ENCODE data around the gene MID1.

The MID1 gene

GRCh38 chrX:10577853-10578252 is 42.5 kb downstream of the MID1 start:
- Histone ChIP-seq H3K9me3 (ENCODE audit: control insufficient read depth, insufficient read depth, low read length) (no peaks in the 10 kb centered on the region; the same call in 1 of the 2 replicates), H3K4me1 (ENCODE audit: insufficient read depth, low read length) (peaks cover 17% of the 10 kb centered on the region)

GRCh38 chrX:10576777-10577447 is 43.5 kb downstream of the MID1 start:
- H3K36me3 ChIP-seq (ENCODE audit: insufficient read depth, low read length) = 0 out of 2 replicates have a peak, but pooled peaks cover 5% of the 10 kb centered on the region
- H3K4me1 ChIP-seq (ENCODE audit: insufficient read depth, low read length) = peaks cover 17% of the 10 kb centered on the region
- no peaks in the 10 kb centered on the region; the same call in 1 of the 2 replicates for H3K9me3 ChIP-seq (ENCODE audit: control insufficient read depth, insufficient read depth, low read length)
- no peak overlapping the region for H3K9ac ChIP-seq (ENCODE audit: low read depth, low read length)

More at GRCh38 chrX:10577853-10578252, 42.5 kb downstream of the MID1 start:
- H3K36me3 ChIP-seq (ENCODE audit: insufficient read depth, low read length) = 0 out of 2 replicates have a peak, but pooled peaks cover 5% of the 10 kb centered on the region
- no peak overlapping the region for H3K9ac ChIP-seq (ENCODE audit: low read depth, low read length)

DNA sequence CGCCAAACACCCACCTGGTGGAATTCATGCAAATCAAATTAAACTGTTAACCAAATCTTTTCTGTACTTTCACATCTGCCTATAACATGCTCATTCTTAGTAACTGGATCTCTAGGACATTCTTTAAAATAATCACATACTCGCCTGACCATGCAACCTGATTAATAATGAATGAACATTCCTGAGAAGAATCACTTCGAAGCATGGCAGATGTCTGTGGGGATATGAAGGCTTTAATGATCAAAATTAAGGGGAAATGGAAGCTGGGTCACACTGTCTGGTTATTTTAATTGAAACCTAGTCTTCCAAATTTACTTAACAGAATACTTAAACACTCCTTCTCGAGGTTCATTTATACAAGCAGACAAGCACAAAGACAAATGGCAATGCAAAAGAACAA is 44.2 kb downstream of the MID1 start:
- Histone ChIP-seq H3K4me1 (ENCODE audit: insufficient read depth, low read length) (peaks cover 17% of the 10 kb centered on the region), H3K9me3 (ENCODE audit: control insufficient read depth, insufficient read depth, low read length) (no peaks in the 10 kb centered on the region; the same call in 1 of the 2 replicates), H3K9ac (ENCODE audit: low read depth, low read length) (no peak overlapping the region), H3K36me3 (ENCODE audit: insufficient read depth, low read length) (0 out of 2 replicates have a peak, but pooled peaks cover 5% of the 10 kb centered on the region)

- Histone ChIP-seq H3K36me3 (ENCODE audit: insufficient read depth, low read length) (0 out of 2 replicates have a peak, but pooled peaks cover 5% of the 10 kb centered on the region), H3K4me1 (ENCODE audit: insufficient read depth, low read length) (peaks cover 29% of the 10 kb centered on the region), H3K9ac (ENCODE audit: low read depth, low read length) (no peak overlapping the region), H3K9me3 (ENCODE audit: control insufficient read depth, insufficient read depth, low read length) (no peaks in the 10 kb centered on the region; the same call in 1 of the 2 replicates)
Measured at GRCh38 chrX:10574663-10575062, 45.7 kb downstream of the MID1 start.

- Histone ChIP-seq H3K9me3 (ENCODE audit: control insufficient read depth, insufficient read depth, low read length) (no peaks in the 10 kb centered on the region; the same call in 1 of the 2 replicates), H3K4me1 (ENCODE audit: insufficient read depth, low read length) (peaks cover 14% of the 10 kb centered on the region; the same call in 1 of the 2 replicates), H3K9ac (ENCODE audit: low read depth, low read length) (no peak overlapping the region), H3K36me3 (ENCODE audit: insufficient read depth, low read length) (peaks cover 10% of the 10 kb centered on the region; the same call in 1 of the 2 replicates)
Measured at GRCh38 chrX:10571260-10571659, 49.1 kb downstream of the MID1 start.

DNA sequence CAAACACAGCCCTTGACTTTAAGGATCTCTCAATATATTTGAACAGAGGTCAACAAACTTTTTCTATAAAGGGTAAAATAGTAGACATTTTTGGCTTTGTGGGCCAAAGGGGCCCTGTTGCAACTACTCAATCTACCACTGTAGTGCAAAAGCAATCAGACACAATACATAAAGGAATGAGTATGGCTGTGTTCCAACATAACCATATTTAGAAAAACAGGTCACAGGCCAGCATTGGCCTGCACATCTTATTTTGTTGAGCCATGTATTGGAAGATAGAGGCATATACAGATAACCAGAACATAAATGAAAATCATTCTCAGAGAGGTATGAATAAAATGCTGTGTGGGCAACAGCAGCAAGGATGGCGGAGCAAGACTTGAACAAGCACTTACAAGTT is 49.8 kb downstream of the MID1 start:
- Histone ChIP-seq H3K9ac (ENCODE audit: low read depth, low read length) (no peak overlapping the region), H3K9me3 (ENCODE audit: control insufficient read depth, insufficient read depth, low read length) (no peaks in the 10 kb centered on the region; the same call in 1 of the 2 replicates), H3K36me3 (ENCODE audit: insufficient read depth, low read length) (peaks cover 10% of the 10 kb centered on the region; the same call in 1 of the 2 replicates), H3K4me1 (ENCODE audit: insufficient read depth, low read length) (peaks cover 14% of the 10 kb centered on the region; the same call in 1 of the 2 replicates)

DNA sequence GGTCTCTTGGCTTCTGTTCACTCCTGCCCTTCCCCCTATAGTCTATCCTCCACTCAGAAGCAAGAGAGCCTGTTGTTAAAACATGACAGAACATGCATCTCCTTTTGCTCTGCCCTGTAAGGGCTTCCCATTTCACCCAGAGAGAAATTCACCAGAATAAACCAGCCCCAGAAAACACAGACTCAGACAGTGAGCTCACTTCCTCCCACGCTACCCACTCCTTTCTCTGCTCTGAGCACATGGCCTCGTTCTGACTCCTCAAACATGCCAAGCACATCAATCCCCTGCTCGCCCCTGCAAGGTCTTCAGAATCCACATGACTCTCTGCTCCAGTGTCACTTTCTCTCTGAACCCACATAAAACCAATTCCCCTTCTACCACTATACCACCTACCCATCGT is 50.4 kb downstream of the MID1 start:
- Histone ChIP-seq H3K9me3 (ENCODE audit: control insufficient read depth, insufficient read depth, low read length) (no peaks in the 10 kb centered on the region; the same call in 1 of the 2 replicates), H3K4me1 (ENCODE audit: insufficient read depth, low read length) (peaks cover 14% of the 10 kb centered on the region), H3K9ac (ENCODE audit: low read depth, low read length) (no peak overlapping the region), H3K36me3 (ENCODE audit: insufficient read depth, low read length) (peaks cover 10% of the 10 kb centered on the region; the same call in 1 of the 2 replicates)

DNA sequence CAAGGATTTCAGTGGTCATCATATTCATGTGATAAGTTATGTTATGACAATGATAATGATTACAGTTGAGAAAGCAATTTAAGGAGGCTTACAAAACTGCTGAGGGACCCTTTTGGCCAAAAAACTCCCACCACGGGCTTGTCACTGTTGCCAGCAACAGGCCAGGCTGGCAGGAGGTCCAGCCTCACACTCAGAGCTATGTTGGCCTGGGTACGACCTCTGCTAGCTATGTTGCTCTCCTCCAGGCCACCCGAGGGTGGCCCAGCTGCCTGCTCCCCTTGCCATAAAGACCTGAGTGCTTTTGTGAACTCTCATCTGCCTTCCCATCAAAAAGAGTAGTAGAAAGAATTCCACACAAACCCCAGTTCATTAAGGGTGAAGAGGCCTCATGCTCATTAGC is 52.0 kb downstream of the MID1 start:
- H3K36me3 ChIP-seq (ENCODE audit: insufficient read depth, low read length) = peaks cover 4% of the 10 kb centered on the region; the same call in 1 of the 2 replicates
- peaks cover 24% of the 10 kb centered on the region for H3K4me1 ChIP-seq (ENCODE audit: insufficient read depth, low read length)
- no peaks in the 10 kb centered on the region for H3K9me3 ChIP-seq (ENCODE audit: control insufficient read depth, insufficient read depth, low read length)
- no peak overlapping the region for H3K9ac ChIP-seq (ENCODE audit: low read depth, low read length)

GRCh38 chrX:10567136-10567535 is 53.2 kb downstream of the MID1 start:
- Histone ChIP-seq H3K36me3 (ENCODE audit: insufficient read depth, low read length) (peaks cover 4% of the 10 kb centered on the region; the same call in 1 of the 2 replicates), H3K9ac (ENCODE audit: low read depth, low read length) (no peak overlapping the region), H3K4me1 (ENCODE audit: insufficient read depth, low read length) (peaks cover 26% of the 10 kb centered on the region), H3K9me3 (ENCODE audit: control insufficient read depth, insufficient read depth, low read length) (no peaks in the 10 kb centered on the region)

GRCh38 chrX:10566716-10567097 is 53.7 kb downstream of the MID1 start:
- Histone ChIP-seq H3K36me3 (ENCODE audit: insufficient read depth, low read length) (peaks cover 4% of the 10 kb centered on the region; the same call in 1 of the 2 replicates), H3K9ac (ENCODE audit: low read depth, low read length) (no peak overlapping the region), H3K9me3 (ENCODE audit: control insufficient read depth, insufficient read depth, low read length) (no peaks in the 10 kb centered on the region), H3K4me1 (ENCODE audit: insufficient read depth, low read length) (peaks cover 26% of the 10 kb centered on the region)

GRCh38 chrX:10564484-10564883 is 55.9 kb downstream of the MID1 start:
- Histone ChIP-seq H3K9ac (ENCODE audit: low read depth, low read length) (no peak overlapping the region), H3K4me1 (ENCODE audit: insufficient read depth, low read length) (peaks cover 11% of the 10 kb centered on the region; the same call in 1 of the 2 replicates), H3K9me3 (ENCODE audit: control insufficient read depth, insufficient read depth, low read length) (no peaks in the 10 kb centered on the region; the same call in 1 of the 2 replicates), H3K36me3 (ENCODE audit: insufficient read depth, low read length) (peaks cover 4% of the 10 kb centered on the region; the same call in 1 of the 2 replicates)

GRCh38 chrX:10557166-10557565 is 63.2 kb downstream of the MID1 start:
- Histone ChIP-seq H3K4me1 (ENCODE audit: insufficient read depth, low read length) (peaks cover 23% of the 10 kb centered on the region), H3K9me3 (ENCODE audit: control insufficient read depth, insufficient read depth, low read length) (no peaks in the 10 kb centered on the region; the same call in 1 of the 2 replicates), H3K9ac (ENCODE audit: low read depth, low read length) (no peak overlapping the region), H3K36me3 (ENCODE audit: insufficient read depth, low read length) (no peaks in the 10 kb centered on the region)

- Histone ChIP-seq H3K36me3 (ENCODE audit: insufficient read depth, low read length) (no peaks in the 10 kb centered on the region), H3K9ac (ENCODE audit: low read depth, low read length) (no peak overlapping the region), H3K9me3 (ENCODE audit: control insufficient read depth, insufficient read depth, low read length) (no peaks in the 10 kb centered on the region; the same call in 1 of the 2 replicates), H3K4me1 (ENCODE audit: insufficient read depth, low read length) (peaks cover 23% of the 10 kb centered on the region)
Measured at GRCh38 chrX:10556405-10556804, 64.0 kb downstream of the MID1 start.

DNA sequence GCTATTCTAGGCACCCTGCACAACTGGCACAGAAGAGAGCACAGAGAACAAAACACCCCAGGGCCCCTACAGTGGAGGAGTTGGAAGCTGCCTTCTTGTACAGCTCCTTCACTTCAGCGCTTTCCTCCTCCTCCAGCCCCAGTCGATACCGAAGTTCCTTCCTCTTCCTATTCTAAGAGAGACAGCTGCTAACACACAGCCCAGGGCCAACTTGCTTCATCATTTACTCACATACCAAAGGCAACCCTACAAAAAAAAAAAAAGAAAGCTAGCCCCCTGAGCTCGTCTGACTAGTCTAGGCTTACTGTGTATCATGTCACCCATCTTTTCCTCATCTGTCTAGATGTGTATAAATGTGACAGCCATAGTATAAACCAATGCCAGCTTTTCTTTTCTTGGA is 64.5 kb downstream of the MID1 start:
- H3K36me3 ChIP-seq (ENCODE audit: insufficient read depth, low read length) = no peaks in the 10 kb centered on the region
- H3K4me1 ChIP-seq (ENCODE audit: insufficient read depth, low read length) = peaks cover 23% of the 10 kb centered on the region
- no peak overlapping the region for H3K9ac ChIP-seq (ENCODE audit: low read depth, low read length)
- no peaks in the 10 kb centered on the region; the same call in 1 of the 2 replicates for H3K9me3 ChIP-seq (ENCODE audit: control insufficient read depth, insufficient read depth, low read length)

Data from ES-I3 (cell line).